ENCODE measurements around the gene GPATCH3. TPM values are rescaled to one million over a fixed set of nuclear protein-coding genes. Genes with fewer than 3 reads are reported as not detected.
"Not testable (repeated sequence)": the region's sequence is repeated elsewhere in the genome, so short reads cannot be mapped to it uniquely, and the experiment has no call there.

Gene GPATCH3
- total RNA-seq, 1 experiment from 2014 or later, result 7.7 TPM

- in situ Hi-C loops (cut with HindIII; ENCODE audit: low pct_unique_long_range_greater_than_20kb, low sequenced_read_pairs), result no loop called here
Measured at GRCh38 chr1:26856604-26857469, 43.4 kb downstream of the GPATCH3 start.

GRCh38 chr1:26856181-26856580, 44.1 kb downstream of the GPATCH3 start:
- in situ Hi-C loops (cut with HindIII; ENCODE audit: low pct_unique_long_range_greater_than_20kb, low sequenced_read_pairs), result no loop called here

More at GRCh38 chr1:26856604-26857469, 43.4 kb downstream of the GPATCH3 start:
- no peak for DNase-seq (ENCODE audit: low read depth, low spot score)

GRCh38 chr1:26855636-26856035, 44.6 kb downstream of the GPATCH3 start:
- DNase-seq (ENCODE audit: low read depth, low spot score), result no peak
- in situ Hi-C loops (cut with HindIII; ENCODE audit: low pct_unique_long_range_greater_than_20kb, low sequenced_read_pairs), result no loop called here

More at GRCh38 chr1:26856181-26856580, 44.1 kb downstream of the GPATCH3 start:
- DNase-seq (ENCODE audit: low read depth, low spot score), result no peak

- no peak for DNase-seq (ENCODE audit: low read depth, low spot score)
- in situ Hi-C loops (cut with HindIII; ENCODE audit: low pct_unique_long_range_greater_than_20kb, low sequenced_read_pairs), result no loop called here
Measured at GRCh38 chr1:26854906-26855305, 45.4 kb downstream of the GPATCH3 start.

- no peak for DNase-seq (ENCODE audit: low read depth, low spot score)
- in situ Hi-C loops (cut with HindIII; ENCODE audit: low pct_unique_long_range_greater_than_20kb, low sequenced_read_pairs), result no loop called here
Measured at GRCh38 chr1:26853600-26853999, 46.7 kb downstream of the GPATCH3 start.

GRCh38 chr1:26853156-26853555, 47.1 kb downstream of the GPATCH3 start:
- in situ Hi-C loops (cut with HindIII; ENCODE audit: low pct_unique_long_range_greater_than_20kb, low sequenced_read_pairs), result no loop called here
- DNase-seq (ENCODE audit: low read depth, low spot score), result peak; percentile 87

- no peak for DNase-seq (ENCODE audit: low read depth, low spot score)
- in situ Hi-C loops (cut with HindIII; ENCODE audit: low pct_unique_long_range_greater_than_20kb, low sequenced_read_pairs), result no loop called here
Measured at GRCh38 chr1:26852701-26853100, 47.6 kb downstream of the GPATCH3 start.

- no peak for DNase-seq (ENCODE audit: low read depth, low spot score)
- in situ Hi-C loops (cut with HindIII; ENCODE audit: low pct_unique_long_range_greater_than_20kb, low sequenced_read_pairs), result no loop called here
Measured at GRCh38 chr1:26851106-26851684, 49.1 kb downstream of the GPATCH3 start.

GRCh38 chr1:26848941-26849774, 51.1 kb downstream of the GPATCH3 start:
- DNase-seq (ENCODE audit: low read depth, low spot score), result peak; percentile 34

GRCh38 chr1:26848499-26848898, 51.8 kb downstream of the GPATCH3 start:
- DNase-seq (ENCODE audit: low read depth, low spot score), result no peak
- in situ Hi-C loops (cut with HindIII; ENCODE audit: low pct_unique_long_range_greater_than_20kb, low sequenced_read_pairs), result no loop called here

More at GRCh38 chr1:26848941-26849774, 51.1 kb downstream of the GPATCH3 start:
- in situ Hi-C loops (cut with HindIII; ENCODE audit: low pct_unique_long_range_greater_than_20kb, low sequenced_read_pairs), result no loop called here

- in situ Hi-C loops (cut with HindIII; ENCODE audit: low pct_unique_long_range_greater_than_20kb, low sequenced_read_pairs); DNase-seq (ENCODE audit: low read depth, low spot score): not testable (repeated sequence)
Measured at GRCh38 chr1:26847826-26848225, 52.4 kb downstream of the GPATCH3 start.

- DNase-seq (ENCODE audit: low read depth, low spot score), result no peak
- in situ Hi-C loops (cut with HindIII; ENCODE audit: low pct_unique_long_range_greater_than_20kb, low sequenced_read_pairs), result no loop called here
Measured at GRCh38 chr1:26844424-26845196, 55.7 kb downstream of the GPATCH3 start.

Other genes with a start within 250 kb of the GPATCH3 start
- 11.1 and 11.2 TPM in 2 replicates for gene ARID1A, start 204.5 kb downstream of the GPATCH3 start, total RNA-seq (2014; rRNA removed; shearing (Covaris generic))
- gene PIGV, start 112.5 kb downstream of the GPATCH3 start, total RNA-seq (2014; rRNA removed; shearing (Covaris generic)), result 18.8 and 19.0 TPM in 2 replicates
- 9.5 and 11.0 TPM in 2 replicates for gene ZDHHC18, start 73.8 kb downstream of the GPATCH3 start, total RNA-seq (2014; rRNA removed; shearing (Covaris generic))
- 0.11 TPM in 1 of 2 replicates, not detected in the other for gene SFN, start 37.3 kb downstream of the GPATCH3 start, total RNA-seq (2014; rRNA removed; shearing (Covaris generic))
- 29.1 and 30.3 TPM in 2 replicates for gene GPN2, start 10.2 kb downstream of the GPATCH3 start, total RNA-seq (2014; rRNA removed; shearing (Covaris generic))
- not detected in 2 replicates for gene NR0B2, start 13.5 kb upstream of the GPATCH3 start, total RNA-seq (2014; rRNA removed; shearing (Covaris generic))
- 53.5 and 60.8 TPM in 2 replicates for gene NUDC, start 21.3 kb upstream of the GPATCH3 start, total RNA-seq (2014; rRNA removed; shearing (Covaris generic))
- gene KDF1, start 60.0 kb upstream of the GPATCH3 start, total RNA-seq (2014; rRNA removed; shearing (Covaris generic)), result not detected in 2 replicates
- 29.1 and 29.5 TPM in 2 replicates for gene TRNP1, start 93.2 kb upstream of the GPATCH3 start, total RNA-seq (2014; rRNA removed; shearing (Covaris generic))
- 0.05 TPM in 1 of 2 replicates, not detected in the other for gene TENT5B, start 112.4 kb upstream of the GPATCH3 start, total RNA-seq (2014; rRNA removed; shearing (Covaris generic))

All from SK-MEL-5 (cell line).